HG03045 (cell line): ENCODE results near the gene MFAP4.

Experiments
- ATAC-seq: cut with Tn5 transposase; IDR thresholded peaks from one replicate; pipeline ENCODE4 v1.9.1; 2021; ENCODE audit warnings: mild to moderate bottlenecking, moderate library complexity; ENCODE audit not compliant: unreplicated experiment

Gene MFAP4

DNA sequence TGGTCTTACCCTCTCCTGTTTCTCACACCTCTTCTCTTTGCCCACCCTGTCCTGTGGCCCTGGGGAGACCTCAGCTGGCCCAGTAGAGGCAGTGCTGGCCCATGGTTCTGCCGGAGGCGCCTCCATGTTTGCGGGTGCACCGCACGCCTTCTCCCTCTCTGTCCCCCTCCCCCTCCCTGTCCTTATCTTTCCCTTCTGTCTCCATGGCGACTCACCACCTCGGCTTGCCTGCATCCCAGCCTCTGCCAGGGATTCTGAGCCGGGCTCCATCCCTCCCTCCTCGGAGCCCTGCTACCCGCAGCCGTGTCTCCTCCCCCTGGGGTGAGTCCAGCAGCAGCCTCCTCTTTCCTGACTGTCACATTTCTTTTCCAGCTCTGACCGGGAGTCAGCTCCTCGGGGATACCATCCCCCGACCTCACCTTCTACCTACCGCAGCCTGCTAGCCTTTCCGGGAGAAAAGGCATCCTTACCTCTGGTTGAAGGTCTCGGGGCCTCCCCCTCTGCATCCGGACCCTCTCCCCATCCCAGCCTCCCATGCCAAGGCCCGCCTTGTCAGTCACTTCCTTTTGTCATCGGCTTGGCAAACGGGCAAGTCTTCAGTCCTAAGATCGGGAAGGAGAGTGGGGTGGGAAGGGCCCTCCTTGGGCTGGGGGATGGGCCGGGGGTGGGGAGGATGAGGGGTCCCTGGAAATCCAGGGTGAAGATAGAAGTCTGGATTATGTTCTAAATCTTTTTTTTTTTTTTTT is 24.1 kb upstream of the MFAP4 start, which contains the start of gene RNF112:
Gene RNF112, plus strand, starts transcription at position 358 of the 746 bp plus-strand sequence. Its CDS starts 177 bp downstream, at position 535.
- no peak for ATAC-seq

DNA sequence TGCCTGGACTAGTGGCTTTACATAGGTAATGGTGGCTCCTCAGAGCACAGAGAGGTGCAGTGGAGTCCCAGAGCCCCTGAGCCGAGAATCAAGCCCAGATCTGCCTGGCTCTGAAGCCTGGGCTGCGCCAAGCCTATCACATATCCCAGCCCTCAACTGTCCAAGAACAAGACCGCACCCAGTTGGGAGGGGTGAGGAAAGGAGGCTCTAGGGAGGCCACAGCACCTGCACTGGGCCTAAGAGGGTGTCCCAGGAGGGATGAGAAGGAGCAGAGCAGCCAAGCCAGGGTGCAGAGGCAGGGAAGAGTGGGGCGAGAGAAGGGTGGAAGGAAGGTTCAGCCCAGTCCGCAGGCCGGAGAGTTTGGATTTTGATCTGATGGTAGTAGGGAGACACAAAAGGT is 23.1 kb upstream of the MFAP4 start:
- no peak for ATAC-seq

DNA sequence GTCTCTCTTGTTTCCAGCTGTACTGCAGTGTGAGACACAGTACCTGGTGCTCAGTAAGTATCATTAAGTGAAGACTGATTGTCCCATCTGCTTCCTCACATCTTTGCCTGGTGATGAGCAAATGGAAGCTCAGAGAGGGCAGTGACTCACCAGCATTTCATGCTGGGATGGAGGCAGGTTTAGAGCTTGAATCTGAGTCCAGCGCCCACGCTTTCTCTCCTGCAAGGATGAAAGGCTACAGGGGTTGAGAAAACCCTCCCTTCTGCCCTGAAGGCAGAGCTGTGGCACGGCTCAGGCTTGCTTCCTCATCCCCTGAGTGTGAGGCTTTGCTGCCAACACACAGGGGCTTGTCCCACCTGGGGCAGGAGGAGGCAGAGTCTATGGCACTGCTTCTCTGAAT is 22.5 kb upstream of the MFAP4 start:
- no peak for ATAC-seq

DNA sequence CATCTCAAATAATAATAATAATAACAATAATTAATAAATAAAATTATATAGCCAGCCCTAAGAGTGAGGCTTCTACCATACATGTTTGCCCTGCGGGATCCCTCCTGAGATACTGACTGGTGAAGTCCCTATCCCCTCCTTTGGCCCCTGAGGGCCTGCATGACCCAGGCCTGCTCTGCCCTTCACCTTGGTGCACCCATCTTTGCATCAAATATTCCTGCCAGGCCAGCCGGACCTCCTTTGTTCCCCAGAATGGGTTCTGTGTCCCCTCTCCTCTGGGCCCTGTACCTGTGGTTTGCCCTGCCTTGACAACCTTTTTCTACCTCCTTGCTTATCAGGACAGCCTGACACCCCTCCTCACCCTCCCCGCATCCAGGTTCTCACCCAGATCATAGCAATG is 22.1 kb upstream of the MFAP4 start:
- no peak for ATAC-seq

DNA sequence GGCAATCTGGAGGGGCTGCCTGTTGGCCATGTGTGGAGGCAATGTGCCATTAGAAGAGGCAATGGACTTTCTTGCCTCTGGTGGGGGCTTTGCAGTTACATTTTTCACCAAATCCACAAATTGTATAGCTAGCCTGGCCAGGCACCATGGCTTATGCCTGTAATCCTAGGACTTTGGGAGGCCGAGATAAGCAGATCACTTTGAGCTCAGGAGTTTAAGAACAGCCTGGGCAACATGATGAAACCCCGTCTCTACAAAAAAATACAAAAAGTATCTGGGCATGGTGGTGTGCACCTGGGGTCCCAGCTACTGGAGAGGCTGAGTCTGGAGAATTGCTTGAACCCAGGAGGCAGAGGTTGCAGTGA is 21.3 kb upstream of the MFAP4 start:
- ATAC-seq: no peak

DNA sequence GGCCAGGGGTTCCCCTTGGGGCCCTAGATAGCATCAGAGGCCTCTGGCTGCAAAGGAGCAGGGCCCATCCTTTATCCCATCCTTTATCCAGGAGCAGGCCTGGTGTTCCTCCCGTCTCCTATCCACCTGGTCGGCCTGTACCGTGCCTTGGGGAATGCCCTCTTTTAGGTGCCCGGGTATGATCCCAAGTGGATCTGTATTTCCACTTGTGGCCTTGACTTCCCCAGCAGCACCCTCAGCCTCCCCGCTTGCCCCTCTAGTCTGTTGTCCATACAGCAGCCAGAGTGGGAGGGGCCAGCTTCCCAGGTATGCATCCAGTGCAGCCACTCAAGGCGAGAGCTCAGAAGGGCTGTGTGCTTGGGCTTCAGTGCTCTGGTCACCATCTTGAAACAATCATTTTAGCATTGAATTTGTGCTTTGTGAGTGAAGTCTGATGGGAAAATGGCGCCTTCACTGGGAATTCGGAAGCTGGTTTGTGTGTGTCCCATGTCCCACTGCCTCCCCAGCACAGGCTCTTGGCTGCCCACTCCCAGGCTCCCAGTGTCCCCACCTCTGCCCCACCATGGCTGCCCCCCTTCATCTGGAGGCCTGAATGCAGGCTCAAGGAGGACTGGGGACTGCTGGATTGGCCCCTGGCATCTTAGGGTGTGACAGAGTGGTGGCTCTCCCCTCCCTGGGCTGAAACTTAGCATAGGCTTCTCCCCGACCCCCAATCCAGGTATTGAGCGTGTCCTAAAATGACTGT is 20.8 kb upstream of the MFAP4 start:
- ATAC-seq: no peak

DNA sequence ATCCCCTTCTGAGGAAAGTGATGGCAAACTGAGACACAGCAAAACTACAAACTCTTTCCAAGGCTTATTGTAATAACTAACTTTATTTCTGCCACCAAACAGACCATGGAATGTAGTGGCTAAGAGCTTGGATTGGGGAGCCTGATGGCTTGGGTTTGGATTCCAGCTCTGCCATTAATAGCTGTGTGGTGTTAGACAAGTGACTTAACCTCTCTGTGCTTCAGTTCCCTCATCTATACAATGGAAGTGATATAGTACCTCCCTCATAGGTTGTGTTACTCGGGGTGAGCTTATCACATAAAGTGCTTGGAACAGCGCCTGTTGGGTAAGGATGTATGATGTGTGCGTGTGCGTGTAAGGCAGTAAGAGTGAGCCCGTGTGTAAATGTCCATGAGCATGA is 18.1 kb upstream of the MFAP4 start:
- no peak for ATAC-seq

DNA sequence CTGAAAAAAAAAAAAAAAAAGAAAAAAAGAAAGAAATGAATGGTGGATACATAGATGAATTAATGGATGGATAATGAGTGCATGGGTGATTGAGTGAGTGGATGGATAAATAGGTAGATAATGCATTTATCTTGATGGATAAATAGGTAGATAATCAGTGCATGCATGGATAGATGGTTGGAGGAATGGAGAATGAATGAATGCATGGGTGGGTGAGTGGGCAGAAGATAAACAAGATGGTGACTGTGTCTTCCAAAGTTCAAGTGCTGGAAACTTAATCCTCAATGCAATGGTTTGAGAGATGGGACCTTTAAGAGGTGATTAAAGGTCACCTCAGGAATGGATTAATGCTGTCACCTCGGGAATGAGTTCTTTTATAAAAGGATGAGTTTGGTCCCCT is 17.3 kb upstream of the MFAP4 start:
- ATAC-seq: no peak

DNA sequence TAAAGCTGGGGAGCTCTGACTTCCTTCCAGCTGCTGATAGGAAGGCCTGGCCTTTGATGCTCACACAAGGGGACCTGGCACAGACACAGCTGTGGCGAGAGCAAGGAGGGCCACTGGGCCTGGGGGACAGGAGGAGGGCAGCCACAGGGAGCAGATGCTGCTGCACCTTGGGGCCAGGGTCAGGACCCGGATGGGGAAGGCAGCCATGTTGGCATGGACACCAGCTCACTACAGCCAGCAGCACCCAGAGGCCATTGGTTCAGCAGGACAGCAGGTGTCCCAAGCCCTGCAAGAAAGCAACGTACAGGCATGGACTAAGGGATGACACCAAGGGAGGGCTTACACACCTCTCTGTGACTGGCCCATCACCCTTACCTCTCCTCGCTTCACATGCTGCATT is 16.0 kb upstream of the MFAP4 start:
- ATAC-seq: no peak

DNA sequence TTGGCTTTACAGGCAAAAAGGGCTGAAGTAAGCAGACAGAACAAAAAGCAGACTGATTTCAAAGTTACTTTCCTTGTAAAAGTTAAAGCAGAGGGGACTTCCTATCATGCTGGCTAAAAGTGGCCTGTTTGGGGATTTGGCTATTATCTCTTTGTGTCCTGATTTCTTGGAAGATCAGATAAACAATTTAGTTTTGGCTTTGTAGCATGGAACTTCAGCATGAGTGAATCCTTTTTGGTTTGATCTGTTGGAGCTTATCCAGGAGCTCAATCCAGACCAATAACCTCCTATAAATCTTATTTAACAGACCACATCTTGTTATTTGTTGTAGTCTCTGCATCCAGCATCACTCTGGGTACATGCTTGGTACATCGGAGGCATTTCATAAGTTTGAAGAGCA is 15.2 kb upstream of the MFAP4 start:
- no peak for ATAC-seq

DNA sequence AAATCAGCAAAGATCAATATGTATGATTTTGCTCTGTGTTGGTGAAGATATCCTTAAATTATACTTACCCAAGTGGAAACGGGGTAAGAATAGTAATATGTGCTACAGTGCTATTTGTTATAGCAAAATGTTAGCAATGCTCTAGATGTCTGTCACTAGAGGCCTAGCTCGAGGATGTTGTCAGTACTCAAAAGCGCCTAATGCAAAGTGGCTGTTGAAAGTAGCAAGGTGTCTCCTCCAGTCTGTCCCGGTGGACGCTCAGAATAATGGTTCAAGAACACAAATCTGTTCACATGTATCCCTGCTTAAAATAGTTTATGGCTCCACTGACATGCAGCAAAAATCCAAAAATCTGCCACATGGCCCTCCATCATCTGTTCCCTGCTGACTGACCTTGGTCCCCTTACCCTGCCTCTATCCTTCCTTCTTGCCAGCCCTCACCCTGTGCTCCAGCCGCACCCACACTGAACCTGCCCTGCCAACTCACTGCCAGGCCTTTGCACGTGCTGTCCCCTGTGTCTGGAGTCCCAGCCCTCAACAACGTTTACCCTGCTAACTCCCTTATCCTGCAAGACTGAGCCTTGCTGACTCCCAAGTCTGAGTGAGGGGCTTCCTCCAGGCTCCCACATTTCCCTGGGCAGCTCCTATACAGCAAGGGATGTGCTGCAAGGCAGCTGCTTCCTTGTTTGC is 14.5 kb upstream of the MFAP4 start:
- no peak for ATAC-seq

DNA sequence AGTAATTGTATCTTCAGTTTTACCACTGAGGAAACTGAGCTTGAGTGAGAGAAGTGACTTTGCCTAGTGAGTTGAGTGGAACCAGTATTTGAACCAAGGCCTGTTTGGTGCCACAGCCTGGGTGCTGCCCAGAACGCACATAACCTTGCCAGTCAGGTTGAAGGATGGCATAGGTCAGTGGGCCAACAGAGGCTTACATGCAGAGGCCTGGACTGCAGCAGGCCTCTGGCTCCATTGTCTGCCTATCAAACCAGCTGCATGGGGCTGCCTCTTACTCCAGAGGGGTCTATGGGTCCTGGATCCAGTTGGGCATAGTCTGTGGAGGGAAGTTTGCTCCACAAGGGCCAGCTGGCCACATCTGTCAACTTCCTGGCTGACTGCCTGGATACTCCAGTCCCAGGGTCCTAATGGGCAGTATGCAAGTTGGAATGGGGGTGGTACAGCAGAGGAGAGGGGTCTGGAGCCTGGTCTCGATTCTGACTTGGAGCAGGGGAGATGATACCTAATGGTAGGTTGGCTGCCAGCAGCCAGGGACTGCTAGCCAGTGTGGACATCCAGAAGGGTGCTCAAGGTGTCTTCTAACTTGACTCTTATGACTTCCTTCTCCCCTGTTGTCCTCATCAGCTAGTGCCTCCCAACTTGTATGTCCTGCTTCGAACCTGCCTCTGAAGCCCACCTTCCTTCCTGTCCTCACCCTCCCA is 12.9 kb upstream of the MFAP4 start:
- no peak for ATAC-seq

DNA sequence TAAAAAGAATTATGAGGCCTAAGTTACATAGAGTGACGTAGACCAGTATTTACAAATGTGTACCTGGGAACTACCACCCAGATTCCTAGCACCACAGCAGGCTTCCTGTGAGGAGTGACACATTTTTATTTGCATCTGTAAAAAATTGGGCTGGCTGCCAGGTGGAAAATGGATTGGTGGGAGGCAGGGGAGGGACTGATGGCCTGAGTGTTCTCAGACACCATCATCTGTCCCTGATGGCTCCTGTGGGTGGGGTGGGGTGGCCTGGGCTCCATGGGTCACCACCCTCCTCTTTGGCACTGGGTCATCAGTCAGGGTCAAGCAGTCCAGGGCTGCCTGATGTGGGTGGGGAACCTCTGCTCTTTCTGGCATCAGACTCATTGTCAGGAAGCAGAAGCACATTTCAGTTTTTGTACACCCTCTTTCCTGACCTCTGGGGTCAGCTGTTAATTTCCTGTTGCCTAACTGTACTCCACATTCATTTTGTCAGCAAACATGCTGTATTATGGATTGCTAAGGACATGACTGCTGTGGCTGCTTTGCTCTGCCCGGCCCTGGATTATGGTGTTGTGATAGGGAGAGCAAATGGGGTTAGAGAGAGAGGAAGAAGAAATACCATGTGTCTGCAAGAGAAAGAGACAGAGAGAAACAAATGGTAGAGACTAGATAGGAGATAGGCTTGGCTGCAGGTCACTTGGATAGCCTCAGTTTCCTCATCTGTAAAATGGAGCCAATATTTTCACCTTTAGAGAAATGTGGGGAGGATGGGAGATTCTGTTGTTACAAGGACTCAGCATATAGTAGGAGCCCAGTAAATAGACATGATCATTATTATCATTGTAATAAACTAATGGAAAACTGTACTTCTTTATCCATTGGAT is 11.6 kb upstream of the MFAP4 start:
- no peak for ATAC-seq

DNA sequence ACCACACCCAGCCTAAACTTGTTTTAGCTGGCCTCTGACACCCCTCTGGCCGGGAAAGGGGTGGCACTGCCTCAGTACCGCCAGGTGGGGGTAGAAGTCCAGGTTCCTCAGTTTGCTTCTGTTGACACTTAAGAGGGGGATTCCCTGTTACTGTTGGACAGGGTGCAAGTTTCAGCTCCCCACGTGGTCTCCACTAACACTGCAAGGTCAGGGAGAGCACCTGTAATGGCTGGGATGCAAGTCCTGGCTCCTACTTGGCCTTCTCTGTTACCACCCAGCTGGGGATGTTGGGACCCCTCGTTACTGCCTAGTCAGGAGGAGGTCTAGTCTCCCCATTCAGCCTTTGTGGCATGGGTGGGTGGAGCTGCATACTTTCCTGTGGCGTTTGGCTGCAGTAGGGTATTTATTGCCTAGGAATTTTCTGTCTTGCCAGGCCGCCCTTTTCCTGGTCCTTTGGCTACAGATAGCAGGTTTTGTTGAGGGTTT is 10.6 kb upstream of the MFAP4 start:
- no peak for ATAC-seq

DNA sequence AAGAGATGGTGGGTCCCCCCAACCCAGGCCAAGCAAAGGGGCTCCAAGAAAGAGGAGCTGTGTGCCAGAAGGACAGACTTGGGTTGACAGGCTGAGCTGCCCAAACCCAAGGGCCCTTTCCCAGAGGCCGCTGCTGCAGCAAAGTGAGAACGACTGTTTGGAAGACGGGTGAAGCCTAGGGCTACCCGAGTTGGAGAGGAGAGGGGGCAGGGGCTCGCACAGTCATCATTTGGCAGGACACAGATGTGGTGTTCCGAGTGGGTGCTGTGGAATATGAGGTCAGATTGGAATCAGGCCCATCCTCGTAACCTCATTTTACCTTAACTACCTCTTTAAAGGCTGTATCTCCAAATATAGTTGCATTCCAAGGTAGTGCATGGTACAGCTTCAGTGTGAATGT is 5.3 kb upstream of the MFAP4 start:
- no peak for ATAC-seq

DNA sequence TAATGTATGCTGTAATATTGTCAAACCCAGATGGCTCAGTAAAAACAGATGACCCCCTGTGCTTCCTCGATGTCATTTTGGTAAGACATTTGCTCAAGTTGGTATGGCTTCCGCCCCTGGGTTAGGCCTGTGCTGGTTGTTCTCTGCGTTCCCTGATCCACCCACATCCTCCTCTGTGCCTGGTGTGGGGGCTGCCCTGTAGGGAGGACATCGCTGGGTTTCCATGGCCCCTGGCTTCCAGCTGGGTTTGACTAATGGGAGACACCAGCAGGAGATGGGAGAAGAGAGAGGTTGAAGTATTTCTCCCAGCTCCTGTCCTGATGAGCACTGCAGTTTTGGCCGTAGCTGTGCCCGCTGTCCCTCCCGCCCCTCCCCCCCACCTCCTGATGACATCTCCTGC is 4.4 kb upstream of the MFAP4 start:
- no peak for ATAC-seq

DNA sequence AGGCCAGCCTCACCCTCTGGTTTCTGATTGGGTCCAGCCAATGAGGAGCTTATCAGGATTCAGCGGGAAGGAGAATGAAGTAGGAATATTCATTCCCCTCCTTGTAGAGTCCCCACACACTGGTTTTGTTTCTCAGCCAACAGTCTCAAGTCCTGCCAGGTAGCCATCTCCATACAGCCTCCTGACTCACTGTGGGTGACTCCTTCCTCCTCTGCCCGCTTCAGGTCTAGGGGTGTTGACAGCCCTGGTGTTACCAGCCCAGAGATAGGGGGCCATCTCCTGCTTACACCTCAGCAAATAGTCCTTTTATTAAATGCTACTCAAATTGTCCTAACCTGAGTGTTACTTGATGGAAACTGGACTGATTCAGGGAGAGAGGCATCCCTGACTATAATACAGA is 4.0 kb upstream of the MFAP4 start:
- no peak for ATAC-seq

DNA sequence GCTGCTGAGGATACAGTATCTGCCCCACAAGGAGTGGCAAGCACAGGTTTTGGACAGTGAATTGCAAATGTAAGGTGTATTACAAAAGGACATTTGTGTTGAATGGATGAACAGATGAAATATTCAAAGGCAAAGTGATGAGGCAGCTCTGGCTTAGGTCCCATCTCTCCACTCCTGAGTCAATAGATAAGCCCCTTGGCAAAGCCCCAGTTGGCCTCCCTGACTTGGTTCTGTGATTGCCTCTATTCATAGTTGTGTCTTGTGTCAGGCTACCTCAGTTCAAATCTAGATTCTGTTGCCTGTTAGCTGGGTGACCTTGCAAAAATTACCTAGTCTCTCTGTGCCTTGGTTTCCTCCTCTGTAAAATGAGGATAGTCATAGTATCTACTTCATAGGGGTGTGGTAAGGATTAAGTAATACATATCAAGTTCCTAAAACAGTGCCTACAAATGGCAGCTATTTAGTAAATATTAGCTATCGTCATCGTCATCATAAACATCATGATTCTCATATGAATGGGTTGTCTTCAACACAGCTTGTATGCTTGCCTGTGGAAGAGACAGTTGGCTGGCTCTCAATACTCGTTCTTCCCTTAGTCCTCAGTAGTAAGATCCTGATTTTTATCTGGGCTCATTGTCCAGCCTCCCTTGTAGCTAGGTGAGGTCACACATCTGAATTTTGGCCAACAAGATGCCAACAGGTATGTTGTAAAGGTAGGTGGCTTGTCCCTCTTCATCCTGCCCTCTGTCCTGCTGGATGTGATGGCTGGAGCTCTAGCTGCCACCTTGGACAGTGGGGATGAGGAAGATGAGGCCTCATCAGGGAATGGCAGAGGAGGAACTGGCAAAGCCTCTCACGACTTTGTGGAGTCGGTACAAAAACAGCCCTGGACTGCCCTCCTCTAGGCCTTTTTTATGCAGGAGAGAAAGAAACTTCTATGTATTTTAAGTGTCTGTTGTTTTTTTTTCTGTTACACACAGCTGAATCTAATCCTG is 2.1 kb upstream of the MFAP4 start:
- ATAC-seq: no peak

DNA sequence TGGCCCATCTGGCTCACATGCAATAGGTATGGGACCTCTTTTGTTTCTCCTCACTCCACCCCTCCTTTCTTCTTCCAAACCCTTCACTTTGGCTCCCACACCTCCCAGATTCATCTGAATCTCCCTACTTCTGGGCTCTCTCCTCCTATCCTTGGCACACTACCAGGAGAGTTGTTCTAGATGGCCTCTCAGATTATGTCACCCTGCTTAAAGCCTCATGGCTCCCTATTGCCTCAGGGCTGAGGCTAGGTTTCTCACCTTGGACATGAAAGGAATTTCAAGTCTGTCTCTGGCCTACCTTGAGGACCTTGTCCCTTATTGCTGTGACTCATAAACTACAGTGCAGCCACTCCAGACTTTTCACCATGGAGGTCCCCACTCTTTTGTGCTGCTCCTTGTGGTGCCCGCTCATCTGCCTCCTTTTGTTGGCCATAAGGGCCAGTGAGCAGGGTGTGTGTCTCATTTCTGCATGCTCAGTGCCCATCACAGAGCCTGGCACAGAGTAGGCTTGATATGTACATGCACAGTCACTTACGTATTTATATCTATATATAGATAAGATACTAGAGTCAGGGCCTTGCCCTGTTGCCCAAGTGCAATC is 1.0 kb upstream of the MFAP4 start:
- no peak for ATAC-seq
